Epithelial cell of umbilical artery (primary cell): Measurements from ENCODE around the gene LEPROT. TPM values are rescaled to one million over a fixed set of nuclear protein-coding genes. Genes with fewer than 3 reads are reported as not detected.

Source experiments
- total RNA-seq: library from RNA; depleted of rRNA; stranded (reverse); fragments of >200 nt; gene quantifications from 2 replicates; pipeline ENCODE4 v1.2.3, GENCODE V29; 2014

Gene LEPROT, protein sequence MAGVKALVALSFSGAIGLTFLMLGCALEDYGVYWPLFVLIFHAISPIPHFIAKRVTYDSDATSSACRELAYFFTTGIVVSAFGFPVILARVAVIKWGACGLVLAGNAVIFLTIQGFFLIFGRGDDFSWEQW
- 34.4 and 35.3 TPM in 2 replicates for total RNA-seq

DNA sequence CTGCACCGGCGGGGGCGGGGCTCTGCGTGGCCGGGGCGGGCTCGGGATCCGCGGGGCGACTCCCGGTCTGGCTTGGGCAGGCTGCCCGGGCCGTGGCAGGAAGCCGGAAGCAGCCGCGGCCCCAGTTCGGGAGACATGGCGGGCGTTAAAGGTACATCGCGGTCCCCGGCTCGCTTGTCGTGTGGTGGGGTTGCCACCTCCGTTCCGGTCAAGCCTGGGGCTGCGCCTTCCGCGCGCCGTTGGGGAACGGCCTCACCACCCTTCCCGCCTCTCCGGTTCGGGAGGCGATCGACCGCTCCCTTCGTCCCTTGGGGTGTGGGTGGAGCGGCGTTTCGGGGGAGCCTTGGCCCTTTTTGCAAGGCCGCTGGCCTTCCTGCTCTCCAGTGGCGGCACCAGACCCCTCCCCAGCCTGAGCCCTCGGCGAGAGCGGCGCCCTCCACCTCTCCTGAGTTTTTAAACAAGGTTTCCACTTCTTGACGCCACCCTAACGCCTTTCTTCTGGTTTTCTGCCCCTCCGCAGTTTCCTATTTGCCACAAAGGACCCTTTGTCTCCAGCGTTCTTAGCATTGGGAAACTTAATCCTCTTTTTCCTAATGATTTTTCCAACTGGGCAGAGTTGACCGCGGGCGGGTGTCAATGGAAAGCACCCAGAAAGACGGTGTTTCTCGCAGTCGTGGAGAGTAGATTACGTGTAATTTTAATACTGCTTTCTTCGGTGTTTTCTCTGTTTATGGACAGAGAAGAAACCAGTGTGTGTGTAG is at the start of gene LEPROT, which contains the start of gene LEPR:
LEPROT (plus strand) TSS at position 79 of the 761 bp plus-strand sequence; CDS start at position 136, 57 bp downstream.
LEPR (plus strand) TSS at position 79 of the 761 bp plus-strand sequence. CDS start 144,898 bp downstream, outside the sequence.

Other genes with a start within 250 kb of the LEPROT start
- gene DNAJC6, start 111.1 kb upstream of the LEPROT start, total RNA-seq = 2.3 and 4.6 TPM in 2 replicates
- gene LEPR, start within 50 bp of the LEPROT start, total RNA-seq = 11.4 and 24.0 TPM in 2 replicates